K562 (cell line): ENCODE data around the gene HSPA1L. TPM values are rescaled to one million over a fixed set of nuclear protein-coding genes. Genes with fewer than 3 reads are reported as not detected.
A peak's percentile ranks its signal among the peaks of the same experiment; 100 is the strongest.

ENCODE experiments used
- ATAC-seq: fragments of 200-7000 bp; cut with Tn5 transposase; 3 replicates; pipeline ENCODE4 v1.9.1; 2020; ENCODE audit warnings: moderate library complexity
- BruUV-seq: library from RNA; stranded (reverse); fragments of 400-500 nt; replicated peaks from 2 replicates; lab custom pipeline; 2021; lab: Mats Ljungman, UMichigan
- CTCF ChIA-PET: fragments of 300-600 bp; formaldehyde crosslinking; extraction: SDS; loops from one replicate; lab custom pipeline; 2021; ENCODE audit warnings: low intra/inter-chr PET ratio; lab: Yijun Ruan, JAX
- POLR2A ChIA-PET: fragments of 300-600, 350-650 bp; sonication (Branson Sonifier 250); formaldehyde crosslinking; extraction: SDS; loops from one replicate; lab custom pipeline; 2021; ENCODE audit warnings: antibody characterized with exemption, inconsistent platforms; lab: Yijun Ruan, JAX
- DNase-seq, 4 experiments: peaks; one replicate each; pipeline versions ENCODE4 v3.0.0 to v3.0.0-alpha.2; 2011 to 2018; ENCODE audit warnings: low spot score in 3 of 4, mixed read lengths in 3 of 4; ENCODE audit errors: extremely low read depth in 1 of 4
- FAIRE-seq: peaks from 2 replicates; lab custom pipeline; 2011; peaks lifted over from hg19 to GRCh38; lab: Jason Lieb, UNC
- H2AFZ ChIP-seq: 2 replicates; pipeline ENCODE4 v1.6.0; 2011; ENCODE audit warnings: low read depth, low read length, control low read depth, inconsistent platforms
- H3K27ac ChIP-seq: fragments of 200-600 bp; 3 replicates; pipeline ENCODE4 v1.8.0; 2011; ENCODE audit warnings: low read depth, mild to moderate bottlenecking, control low read depth, inconsistent platforms, low read length, moderate library complexity, mixed read lengths; ENCODE audit errors: extremely low read depth
- H3K27me3 ChIP-seq, 2 experiments: fragments of 300-600 bp in 1 of 2; 2 replicates in 1 of 2; 3 replicates in 1 of 2; pipeline versions ENCODE4 v1.6.0 to v1.8.0; 2011; ENCODE audit warnings: inconsistent platforms in 2 of 2, low read length in 2 of 2, mild to moderate bottlenecking in 1 of 2, mixed read lengths in 1 of 2, moderate library complexity in 1 of 2; ENCODE audit not compliant: control insufficient read depth in 2 of 2, insufficient read depth in 2 of 2
- H3K36me3 ChIP-seq: fragments of 300-600 bp; 3 replicates; pipeline ENCODE4 v1.8.0; 2011; ENCODE audit warnings: mild to moderate bottlenecking, low read length, inconsistent platforms; ENCODE audit not compliant: control insufficient read depth, insufficient read depth
- H3K4me1 ChIP-seq, 2 experiments: fragments of 200-600 bp in 1 of 2; replicated peaks in 1 of 2; 2 replicates in 1 of 2; 3 replicates in 1 of 2; pipeline versions ENCODE4 v1.5.1 to v1.8.0; 2011; ENCODE audit warnings: inconsistent platforms in 2 of 2, low read length in 2 of 2, mild to moderate bottlenecking in 1 of 2, mixed read lengths in 1 of 2, moderate library complexity in 1 of 2; ENCODE audit not compliant: control insufficient read depth in 2 of 2, insufficient read depth in 2 of 2
- H3K4me2 ChIP-seq: 2 replicates; pipeline ENCODE4 v1.6.1; 2011; ENCODE audit warnings: low read length, control low read depth, inconsistent platforms, mixed read lengths; ENCODE audit not compliant: insufficient read depth
- H3K4me3 ChIP-seq: fragments of 200-600 bp; sonication (generic), shearing (Covaris generic); 2 replicates; pipeline ENCODE4 v1.5.1; 2016; ENCODE audit warnings: control low read depth, inconsistent platforms
- H3K79me2 ChIP-seq: fragments of 200-600 bp; 3 replicates; pipeline ENCODE4 v1.8.0; 2011; ENCODE audit warnings: low read length, inconsistent platforms; ENCODE audit not compliant: control insufficient read depth, insufficient read depth
- H3K9ac ChIP-seq, 2 experiments: 2 replicates each; pipeline versions ENCODE4 v1.6.0 to v1.6.1; 2011; ENCODE audit warnings: low read depth in 2 of 2, low read length in 2 of 2, control low read depth in 1 of 2, inconsistent platforms in 1 of 2, mild to moderate bottlenecking in 1 of 2, mixed read lengths in 1 of 2; ENCODE audit not compliant: insufficient read depth in 1 of 2
- H3K9me1 ChIP-seq: one replicate; pipeline ENCODE4 v1.6.0; 2011; ENCODE audit warnings: inconsistent platforms, mild to moderate bottlenecking, low read length, moderate library complexity; ENCODE audit not compliant: control insufficient read depth, insufficient read depth
- H3K9me3 ChIP-seq: replicated peaks from 2 replicates; pipeline ENCODE4 v1.5.1; 2011; ENCODE audit warnings: low read depth, low read length, inconsistent platforms; ENCODE audit not compliant: control insufficient read depth, insufficient read depth
- H4K20me1 ChIP-seq: replicated peaks from 2 replicates; pipeline ENCODE4 v1.6.1; 2011; ENCODE audit warnings: low read length, inconsistent platforms, mixed read lengths; ENCODE audit not compliant: control insufficient read depth, insufficient read depth
- CBFA2T3 ChIP-seq: fragments of 450-650 bp; IDR thresholded peaks from 2 replicates; pipeline ENCODE4 v1.6.1; 2017
- CBX1 ChIP-seq: sonication (generic); IDR thresholded peaks from 2 replicates; pipeline ENCODE4 v1.6.1; 2016; ENCODE audit warnings: antibody characterized with exemption, low read depth, mild to moderate bottlenecking
- CXXC5 ChIP-seq: fragments of 250-450 bp; sonication (Bioruptor Pico); IDR thresholded peaks from 2 replicates; pipeline ENCODE4 v1.8.0; 2022; ENCODE audit warnings: inconsistent platforms, mild to moderate bottlenecking, moderate library complexity
- EP300 ChIP-seq: IDR thresholded peaks from 2 replicates; pipeline ENCODE4 v1.6.1; 2012; ENCODE audit warnings: low read length, improper control_type of control experiment
- EWSR1 ChIP-seq: fragments of 450-650 bp; IDR thresholded peaks from 2 replicates; pipeline ENCODE4 v1.6.1; 2018; ENCODE audit warnings: borderline replicate concordance, mild to moderate bottlenecking, low read depth, moderate library complexity; ENCODE audit not compliant: partially characterized antibody
- FOXM1 ChIP-seq, 2 experiments: fragments of 450-650 bp in 1 of 2; sonication (generic) in 1 of 2; formaldehyde crosslinking in 1 of 2; IDR thresholded peaks; 2 replicates each; pipeline versions ENCODE4 v1.6.1 to v1.9.0; 2017 to 2022; ENCODE audit warnings: low read depth in 2 of 2, mild to moderate bottlenecking in 2 of 2, missing genetic modification reagents in 1 of 2, moderate library complexity in 1 of 2
- GTF3C2 ChIP-seq: IDR thresholded peaks from 3 replicates; pipeline ENCODE4 v1.6.1; 2011; ENCODE audit warnings: borderline replicate concordance, mild to moderate bottlenecking, moderate library complexity; ENCODE audit not compliant: insufficient read length; ENCODE audit errors: extremely low read depth
- KAT7 ChIP-seq: sonication (generic); formaldehyde crosslinking; IDR thresholded peaks from 2 replicates; pipeline ENCODE4 v1.8.0; 2022; ENCODE audit warnings: missing genetic modification reagents, mild to moderate bottlenecking, borderline replicate concordance
- SIRT6 ChIP-seq: IDR thresholded peaks from one replicate; pipeline ENCODE4 v1.6.1; 2012; ENCODE audit warnings: low read depth, mild to moderate bottlenecking, control low read depth, inconsistent platforms, low read length, moderate library complexity
- SUPT5H ChIP-seq: fragments of 450-650 bp; IDR thresholded peaks from 2 replicates; pipeline ENCODE4 v1.6.1; 2016
- ZBTB26 ChIP-seq: fragments of 450-650 bp; formaldehyde crosslinking; IDR thresholded peaks from 2 replicates; pipeline ENCODE4 v1.4.0; 2022; ENCODE audit warnings: missing genetic modification characterization
- ZBTB33 ChIP-seq: sonication (generic); formaldehyde crosslinking; IDR thresholded peaks from 2 replicates; pipeline ENCODE4 v1.8.1; 2023; ENCODE audit warnings: mild to moderate bottlenecking, missing genetic modification reagents
- ZFX ChIP-seq: sonication (generic); formaldehyde crosslinking; IDR thresholded peaks from 2 replicates; pipeline ENCODE4 v1.8.0; 2022; ENCODE audit warnings: mild to moderate bottlenecking, missing genetic modification reagents, moderate library complexity
- ZNF41 ChIP-seq: fragments of 250-450 bp; sonication (Bioruptor Pico); conservative IDR thresholded peaks from 2 replicates; pipeline ENCODE4 v1.4.0; 2020; ENCODE audit warnings: mild to moderate bottlenecking
- ZNF431 ChIP-seq: sonication (generic); formaldehyde crosslinking; IDR thresholded peaks from 2 replicates; pipeline ENCODE4 v1.8.0; 2022; ENCODE audit warnings: mild to moderate bottlenecking, missing genetic modification reagents
- WGBS: fragments of 100-300 bp; shearing (Covaris generic); methylation state at CpG from one replicate; pipeline ENCODE4 v1.1.6; 2016; ENCODE audit warnings: low coverage, mixed read lengths; ENCODE audit not compliant: insufficient coverage; ENCODE audit errors: missing lambda C conversion rate; 5-methylcytosine and 5-hydroxymethylcytosine counted together
- in situ Hi-C: fragments of 300-500 bp; cut with MboI; formaldehyde crosslinking; loops from 4 replicates; pipeline ENCODE4 v1.15.0; 2018; ENCODE audit warnings: inconsistent platforms, mixed read lengths
- intact Hi-C: fragments of 100-400 bp; cut with micrococcal nuclease; formaldehyde crosslinking; loops from 2 replicates; pipeline ENCODE4 v1.14.2; 2022
- polyA plus RNA-seq, 8 experiments: library from polyadenylated mRNA; depleted of rRNA in 4 of 8; stranded (reverse) in 5 of 8; unstranded in 3 of 8; fragments of >200 nt; fragmentation: Nextera tagmentation in 2 of 8; fragmentation: Illumina TruSeq in 1 of 8; extraction: Ambion mirVana in 2 of 8; extraction: Trizol in 1 of 8; gene quantifications; 2 replicates each; pipeline versions ENCODE4 v1.2.1 to v1.2.3, GENCODE V29; 2011 to 2014; ENCODE audit warnings: inconsistent platforms in 1 of 8, missing spikeins in 1 of 8
- total RNA-seq, 7 experiments: library from RNA; depleted of rRNA in 6 of 7; stranded (reverse); fragments of >200 nt in 6 of 7; fragmentation: Illumina TruSeq in 2 of 7; extraction: Trizol in 2 of 7; gene quantifications; 2 replicates each; pipeline versions ENCODE4 v1.2.1 to v1.2.3, GENCODE V29; 2011 to 2021; ENCODE audit warnings: low replicate concordance in 1 of 7

Gene HSPA1L
- total and polyA plus RNA-seq, 9 of the 15 experiments (the other 6 are each of a cell fraction or from before 2014, with no cell fraction given): 0.14 to 2.1 (median 1.3) TPM

GRCh38 chr6:31839779-31840126 lies 24.7 kb upstream of the HSPA1L start (continued):
- TF ChIP-seq ZBTB26 (0 out of 2 replicates have a peak, but pooled peaks have one; percentile 24), SIRT6 (peak; percentile 24)

- H3K9me3 ChIP-seq: no peaks in the 10 kb centered on the region; the same call in 1 of the 2 replicates
- CTCF ChIA-PET: no interaction called here
- H3K27me3 ChIP-seq: no peaks in the 10 kb centered on the region
- intact Hi-C loops (no loop called here), in situ Hi-C loops (no loop called here)
- 87% methylated on average over 3 of the region's 3 CpGs for WGBS
- H3K9me1 ChIP-seq: no peaks in the 10 kb centered on the region
- BruUV-seq: TSS peak; percentile 1
- FAIRE-seq (no peak), ATAC-seq (no peak), DNase-seq (no peak)
- H3K4me1 ChIP-seq: peaks cover 21 to 36% of the 10 kb centered on the region in 2 experiments
- peak overlapping the region; percentile 21 to 74; a peak in 3 of 4 replicates for H3K9ac ChIP-seq
- peak overlapping the region; percentile 85; the same call in 1 of the 2 replicates for H3K4me3 ChIP-seq
- H3K4me2 ChIP-seq: peak overlapping the region; percentile 94
- peaks cover 30% of the 10 kb centered on the region for H4K20me1 ChIP-seq
- peaks cover 60% of the 10 kb centered on the region for H3K36me3 ChIP-seq
- H3K27ac ChIP-seq: peak overlapping the region; percentile 24; the same call in 1 of the 3 replicates
- H2AFZ ChIP-seq: no peak overlapping the region
- POLR2A ChIA-PET: interaction anchor here (0.6 to 15.7 kb wide), 20 partner anchors 3 to 258 kb away, joined by 3 to 229 read pairs (median 6); partner anchors contain the start of genes ABHD16A, APOM, BAG6 and C6orf47
- peaks cover 51% of the 10 kb centered on the region for H3K79me2 ChIP-seq
- TF ChIP-seq GTF3C2: no peak
- TF ChIP-seq EP300: no peak
- no peak for TF ChIP-seq KAT7
- no peak for TF ChIP-seq CBFA2T3
- no peak for TF ChIP-seq FOXM1 (IDR thresholded peaks at IDR 0.05; ENCODE audit: low read depth)
- TF ChIP-seq FOXM1 (CRISPR knock-in tag; IDR thresholded peaks at IDR 0.05; ENCODE audit: low read depth): no peak
- TF ChIP-seq CXXC5 (CRISPR knock-in tag): no peak
- no peak for TF ChIP-seq ZNF41
- TF ChIP-seq EWSR1: no peak
- no peak for TF ChIP-seq CBX1
- TF ChIP-seq ZNF431: 0 out of 2 replicates have a peak, but pooled peaks have one; percentile 1
- peak; percentile 89 for TF ChIP-seq ZBTB33 (CRISPR knock-in tag)
- 0 out of 2 replicates have a peak, but pooled peaks have one; percentile 15 for TF ChIP-seq SUPT5H
- no peak for TF ChIP-seq ZFX (CRISPR knock-in tag)
Observed at GRCh38 chr6:31838968-31839367, 23.9 kb upstream of the HSPA1L start.
